ENCODE results near the gene MLX. TPM values are rescaled to one million over a fixed set of nuclear protein-coding genes. Genes with fewer than 3 reads are reported as not detected.
A peak's percentile ranks its signal among the peaks of the same experiment; 100 is the strongest.
"Not testable (repeated sequence)": the region's sequence is repeated elsewhere in the genome, so short reads cannot be mapped to it uniquely, and the experiment has no call there.

Gene MLX
- total RNA-seq, 2 experiments from 2014 or later = 65.8 to 65.9 TPM

- ChIA-PET CTCF (interaction anchor here (0.9 to 3.9 kb wide), 5 partner anchors 11 to 215 kb away, joined by 3 to 23 read pairs (median 4); partner anchors contain the start of gene PSMC3IP), POLR2A (interaction anchor here (1.3 to 2.0 kb wide), 2 partner anchors 17 to 30 kb away, joined by 3 to 8 read pairs; no protein-coding TSS in a partner anchor)
- H3K36me3 Mint-ChIP-seq (ENCODE audit: low read depth) = peaks cover 18% of the 10 kb centered on the region
- DNase-seq (no peak), ATAC-seq (no peak)
- peak overlapping the region; percentile 87 for H3K27ac Mint-ChIP-seq
- no peaks in the 10 kb centered on the region for H3K9me3 Mint-ChIP-seq (ENCODE audit: insufficient read depth)
- peak overlapping the region; percentile 87 for H3K4me3 Mint-ChIP-seq
- peaks cover 7% of the 10 kb centered on the region for H3K27me3 Mint-ChIP-seq (ENCODE audit: low read depth)
- H3K4me1 Mint-ChIP-seq (ENCODE audit: low read depth) = peaks cover 58% of the 10 kb centered on the region
Measured at GRCh38 chr17:42537156-42537805, 29.6 kb upstream of the MLX start.

- DNase-seq (no peak), ATAC-seq (no peak)
- ChIA-PET CTCF (interaction anchor here (0.8 to 3.9 kb wide), 4 partner anchors 8 to 132 kb away, joined by 3 to 15 read pairs (median 4); no protein-coding TSS in a partner anchor), POLR2A (no interaction called here)
- H3K27me3 Mint-ChIP-seq (ENCODE audit: low read depth) = peaks cover 7% of the 10 kb centered on the region
- peaks cover 21% of the 10 kb centered on the region for H3K36me3 Mint-ChIP-seq (ENCODE audit: low read depth)
- H3K4me1 Mint-ChIP-seq (ENCODE audit: low read depth) = peaks cover 58% of the 10 kb centered on the region
- H3K9me3 Mint-ChIP-seq (ENCODE audit: insufficient read depth) = no peaks in the 10 kb centered on the region
- peak overlapping the region; percentile 37 for H3K4me3 Mint-ChIP-seq
- H3K27ac Mint-ChIP-seq = peak overlapping the region; percentile 66
Measured at GRCh38 chr17:42537826-42538451, 29.0 kb upstream of the MLX start.

- Mint-ChIP-seq H3K36me3 (ENCODE audit: low read depth) (peaks cover 23% of the 10 kb centered on the region), H3K27ac (no peak overlapping the region), H3K27me3 (ENCODE audit: low read depth) (peaks cover 4% of the 10 kb centered on the region), H3K4me3 (no peak overlapping the region), H3K9me3 (ENCODE audit: insufficient read depth) (no peaks in the 10 kb centered on the region), H3K4me1 (ENCODE audit: low read depth) (peaks cover 56% of the 10 kb centered on the region)
- CTCF ChIA-PET = interaction anchor here (0.8 to 3.9 kb wide), 4 partner anchors 8 to 132 kb away, joined by 3 to 15 read pairs (median 4); no protein-coding TSS in a partner anchor
- ATAC-seq (no peak), DNase-seq (no peak)
- POLR2A ChIA-PET = no interaction called here
Measured at GRCh38 chr17:42538482-42538881, 28.4 kb upstream of the MLX start.

- Mint-ChIP-seq H3K27ac (peak overlapping the region; percentile 77), H3K36me3 (ENCODE audit: low read depth) (peaks cover 23% of the 10 kb centered on the region), H3K4me3 (peak overlapping the region; percentile 39), H3K4me1 (ENCODE audit: low read depth) (peaks cover 52% of the 10 kb centered on the region)
- ATAC-seq = peak; percentile 7
- not testable (repeated sequence) for H3K27me3 Mint-ChIP-seq (ENCODE audit: low read depth); DNase-seq; H3K9me3 Mint-ChIP-seq (ENCODE audit: insufficient read depth)
- CTCF ChIA-PET = interaction anchor here (1.0 to 2.7 kb wide), 6 partner anchors 9 to 134 kb away, joined by 3 to 15 read pairs (median 4); no protein-coding TSS in a partner anchor
- POLR2A ChIA-PET = interaction anchor here (1.5 kb wide), 1 partner anchor 14 kb away, joined by 8 read pairs; no protein-coding TSS in a partner anchor
Measured at GRCh38 chr17:42540558-42540957, 26.3 kb upstream of the MLX start.

- peak; percentile 46 for ATAC-seq
- DNase-seq = peak; percentile 63
- POLR2A ChIA-PET = interaction anchor here (1.2 to 1.5 kb wide), 4 partner anchors 10 to 30 kb away, joined by 3 to 8 read pairs (median 6); no protein-coding TSS in a partner anchor
Measured at GRCh38 chr17:42541041-42541833, 25.7 kb upstream of the MLX start.

GRCh38 chr17:42543190-42544079, 23.5 kb upstream of the MLX start:
- Mint-ChIP-seq H3K27ac (no peak overlapping the region), H3K4me3 (no peak overlapping the region), H3K9me3 (ENCODE audit: insufficient read depth) (no peaks in the 10 kb centered on the region), H3K4me1 (ENCODE audit: low read depth) (peaks cover 34% of the 10 kb centered on the region), H3K27me3 (ENCODE audit: low read depth) (no peaks in the 10 kb centered on the region), H3K36me3 (ENCODE audit: low read depth) (peaks cover 21% of the 10 kb centered on the region)
- no peak for ATAC-seq
- ChIA-PET CTCF (no interaction called here), POLR2A (interaction anchor here (0.8 to 1.0 kb wide), 2 partner anchors 16 to 24 kb away, joined by 4 read pairs; no protein-coding TSS in a partner anchor)
- no peak for DNase-seq

More at GRCh38 chr17:42541041-42541833, 25.7 kb upstream of the MLX start:
- Mint-ChIP-seq H3K9me3 (ENCODE audit: insufficient read depth) (no peaks in the 10 kb centered on the region), H3K36me3 (ENCODE audit: low read depth) (peaks cover 23% of the 10 kb centered on the region), H3K4me1 (ENCODE audit: low read depth) (peaks cover 48% of the 10 kb centered on the region), H3K27me3 (ENCODE audit: low read depth) (no peaks in the 10 kb centered on the region), H3K27ac (peak overlapping the region; percentile 77), H3K4me3 (peak overlapping the region; percentile 39)
- CTCF ChIA-PET = interaction anchor here (1.0 to 2.7 kb wide), 6 partner anchors 10 to 135 kb away, joined by 3 to 15 read pairs (median 4); no protein-coding TSS in a partner anchor

- Mint-ChIP-seq H3K27me3 (ENCODE audit: low read depth) (no peaks in the 10 kb centered on the region), H3K27ac (no peak overlapping the region), H3K9me3 (ENCODE audit: insufficient read depth) (no peaks in the 10 kb centered on the region), H3K36me3 (ENCODE audit: low read depth) (peaks cover 13% of the 10 kb centered on the region), H3K4me3 (no peak overlapping the region), H3K4me1 (ENCODE audit: low read depth) (peaks cover 34% of the 10 kb centered on the region)
- ATAC-seq (no peak), DNase-seq (no peak)
- ChIA-PET POLR2A (no interaction called here), CTCF (interaction anchor here (0.7 kb wide), 1 partner anchor 9 kb away, joined by 3 read pairs; the partner anchor contains the start of gene NAGLU)
Measured at GRCh38 chr17:42544874-42545283, 22.0 kb upstream of the MLX start.

GRCh38 chr17:42545755-42546505, 21.0 kb upstream of the MLX start:
- POLR2A ChIA-PET = interaction anchor here (1.4 kb wide), 1 partner anchor 10 kb away, joined by 4 read pairs; the partner anchor contains the start of gene NAGLU
- H3K36me3 Mint-ChIP-seq (ENCODE audit: low read depth); H3K27ac Mint-ChIP-seq; H3K4me3 Mint-ChIP-seq; H3K27me3 Mint-ChIP-seq (ENCODE audit: low read depth); CTCF ChIA-PET; ATAC-seq; H3K9me3 Mint-ChIP-seq (ENCODE audit: insufficient read depth); DNase-seq: not testable (repeated sequence)
- H3K4me1 Mint-ChIP-seq (ENCODE audit: low read depth) = peaks cover 27% of the 10 kb centered on the region

GRCh38 chr17:42547001-42547461, 19.9 kb upstream of the MLX start:
- DNase-seq (no peak), ATAC-seq (no peak)
- H3K4me3 Mint-ChIP-seq = no peak overlapping the region
- ChIA-PET CTCF (interaction anchor here (2.1 kb wide), 1 partner anchor 31 kb away, joined by 15 read pairs; the partner anchor contains the start of gene PSMC3IP), POLR2A (no interaction called here)
- no peaks in the 10 kb centered on the region for H3K9me3 Mint-ChIP-seq (ENCODE audit: insufficient read depth)
- H3K27me3 Mint-ChIP-seq (ENCODE audit: low read depth) = no peaks in the 10 kb centered on the region
- peaks cover 6% of the 10 kb centered on the region for H3K36me3 Mint-ChIP-seq (ENCODE audit: low read depth)
- H3K27ac Mint-ChIP-seq = peak overlapping the region; percentile 6
- H3K4me1 Mint-ChIP-seq (ENCODE audit: low read depth) = peaks cover 18% of the 10 kb centered on the region

- CTCF ChIA-PET = interaction anchor here (1.0 to 2.1 kb wide), 8 partner anchors 10 to 381 kb away, joined by 3 to 15 read pairs (median 4); partner anchors contain the start of genes NAGLU, PSMC3IP and STAT3
- ATAC-seq (no peak), DNase-seq (no peak)
- H3K4me1 Mint-ChIP-seq (ENCODE audit: low read depth) = peaks cover 20% of the 10 kb centered on the region
- no peaks in the 10 kb centered on the region for H3K27me3 Mint-ChIP-seq (ENCODE audit: low read depth)
- H3K9me3 Mint-ChIP-seq (ENCODE audit: insufficient read depth) = no peaks in the 10 kb centered on the region
- POLR2A ChIA-PET = interaction anchor here (0.6 kb wide), 1 partner anchor 185 kb away, joined by 6 read pairs; no protein-coding TSS in a partner anchor
- H3K4me3 Mint-ChIP-seq = peak overlapping the region; percentile 22
- H3K27ac Mint-ChIP-seq = no peak overlapping the region
- H3K36me3 Mint-ChIP-seq (ENCODE audit: low read depth) = peaks cover 6% of the 10 kb centered on the region
Measured at GRCh38 chr17:42547698-42548069, 19.2 kb upstream of the MLX start.

All from activated CD8-positive, alpha-beta T cell treated with anti-CD3 and anti-CD28 coated beads, Interleukin-2, amount 10 ng/mL, durations not matched to agents 7 days and 5 days (primary cell).